ENCODE results near the gene CA10. TPM values are rescaled to one million over a fixed set of nuclear protein-coding genes. Genes with fewer than 3 reads are reported as not detected.

The CA10 gene
- total RNA-seq, 1 donor from 2014 or later = 10.4 TPM

GRCh38 chr17:51908841-51909537 lies 249.5 kb downstream of the CA10 start:
- Histone ChIP-seq H3K4me3 (ENCODE audit: low read length in 3 of 3) (no peak overlapping the region), H3K9ac (ENCODE audit: low read depth in 1 of 3, low read length in 3 of 3) (no peak overlapping the region), H3K27me3 (ENCODE audit: control insufficient read depth in 3 of 3, insufficient read depth in 3 of 3, low read length in 3 of 3) (no peaks in the 10 kb centered on the region), H3K4me1 (ENCODE audit: control insufficient read depth in 3 of 3, insufficient read depth in 3 of 3, low read length in 3 of 3) (no peaks in the 10 kb centered on the region), H3K27ac (ENCODE audit: low read depth, low read length) (no peak overlapping the region), H3K36me3 (ENCODE audit: control insufficient read depth in 3 of 3, insufficient read depth in 3 of 3, low read length in 3 of 3) (no peaks in the 10 kb centered on the region), H3K9me3 (ENCODE audit: control insufficient read depth in 3 of 3, low read length in 3 of 3) (no peaks in the 10 kb centered on the region)

- H3K27me3 ChIP-seq (ENCODE audit: control insufficient read depth in 3 of 3, insufficient read depth in 3 of 3, low read length in 3 of 3) = no peaks in the 10 kb centered on the region
- no peak overlapping the region for H3K9ac ChIP-seq (ENCODE audit: low read depth in 1 of 3, low read length in 3 of 3)
- no peaks in the 10 kb centered on the region for H3K4me1 ChIP-seq (ENCODE audit: control insufficient read depth in 3 of 3, insufficient read depth in 3 of 3, low read length in 3 of 3)
- H3K36me3 ChIP-seq (ENCODE audit: control insufficient read depth in 3 of 3, insufficient read depth in 3 of 3, low read length in 3 of 3) = no peaks in the 10 kb centered on the region
- no peak overlapping the region for H3K4me3 ChIP-seq (ENCODE audit: low read length in 3 of 3)
- H3K27ac ChIP-seq (ENCODE audit: low read depth, low read length) = no peak overlapping the region
- no peaks in the 10 kb centered on the region for H3K9me3 ChIP-seq (ENCODE audit: control insufficient read depth in 3 of 3, low read length in 3 of 3)
Observed at GRCh38 chr17:51907041-51907440, 251.5 kb downstream of the CA10 start.

DNA sequence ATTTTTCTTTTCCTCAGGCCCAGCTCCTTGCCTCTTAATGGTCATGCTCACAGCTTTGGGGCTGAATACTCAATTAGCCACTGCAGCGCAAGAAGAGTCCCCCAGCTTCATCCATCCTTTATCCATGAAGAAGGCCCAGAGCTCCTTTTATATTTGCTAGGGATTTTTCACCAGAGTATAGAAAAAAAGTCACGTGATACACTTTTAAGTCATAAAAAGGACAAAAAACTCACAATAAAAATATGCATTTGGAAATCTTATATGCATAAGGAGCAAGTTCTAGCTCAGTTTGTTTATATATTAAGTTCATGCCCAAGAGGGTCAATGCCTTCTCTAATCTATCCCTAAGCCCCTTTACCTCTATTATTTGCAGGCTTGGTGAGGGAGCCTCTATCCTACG lies 254.1 kb downstream of the CA10 start:
- H3K9me3 ChIP-seq (ENCODE audit: control insufficient read depth in 3 of 3, low read length in 3 of 3) = no peaks in the 10 kb centered on the region
- no peak overlapping the region for H3K9ac ChIP-seq (ENCODE audit: low read depth in 1 of 3, low read length in 3 of 3)
- no peaks in the 10 kb centered on the region for H3K27me3 ChIP-seq (ENCODE audit: control insufficient read depth in 3 of 3, insufficient read depth in 3 of 3, low read length in 3 of 3)
- no peaks in the 10 kb centered on the region for H3K36me3 ChIP-seq (ENCODE audit: control insufficient read depth in 3 of 3, insufficient read depth in 3 of 3, low read length in 3 of 3)
- no peaks in the 10 kb centered on the region for H3K4me1 ChIP-seq (ENCODE audit: control insufficient read depth in 3 of 3, insufficient read depth in 3 of 3, low read length in 3 of 3)
- H3K4me3 ChIP-seq (ENCODE audit: low read length in 3 of 3) = no peak overlapping the region
- no peak overlapping the region for H3K27ac ChIP-seq (ENCODE audit: low read depth, low read length)

- Histone ChIP-seq H3K4me1 (ENCODE audit: control insufficient read depth in 3 of 3, insufficient read depth in 3 of 3, low read length in 3 of 3) (no peaks in the 10 kb centered on the region), H3K27me3 (ENCODE audit: control insufficient read depth in 3 of 3, insufficient read depth in 3 of 3, low read length in 3 of 3) (no peaks in the 10 kb centered on the region), H3K9ac (ENCODE audit: low read depth in 1 of 3, low read length in 3 of 3) (no peak overlapping the region), H3K36me3 (ENCODE audit: control insufficient read depth in 3 of 3, insufficient read depth in 3 of 3, low read length in 3 of 3) (no peaks in the 10 kb centered on the region), H3K4me3 (ENCODE audit: low read length in 3 of 3) (no peak overlapping the region), H3K27ac (ENCODE audit: low read depth, low read length) (no peak overlapping the region), H3K9me3 (ENCODE audit: control insufficient read depth in 3 of 3, low read length in 3 of 3) (no peaks in the 10 kb centered on the region)
Observed at GRCh38 chr17:51901242-51901641, 257.3 kb downstream of the CA10 start.

GRCh38 chr17:51891936-51892335 lies 266.6 kb downstream of the CA10 start:
- H3K9ac ChIP-seq (ENCODE audit: low read depth in 1 of 3, low read length in 3 of 3) = no peak overlapping the region
- no peaks in the 10 kb centered on the region for H3K9me3 ChIP-seq (ENCODE audit: control insufficient read depth in 3 of 3, low read length in 3 of 3)
- H3K27ac ChIP-seq (ENCODE audit: low read depth, low read length) = no peak overlapping the region
- H3K36me3 ChIP-seq (ENCODE audit: control insufficient read depth in 3 of 3, insufficient read depth in 3 of 3, low read length in 3 of 3) = no peaks in the 10 kb centered on the region
- H3K4me1 ChIP-seq (ENCODE audit: control insufficient read depth in 3 of 3, insufficient read depth in 3 of 3, low read length in 3 of 3) = no peaks in the 10 kb centered on the region
- no peaks in the 10 kb centered on the region for H3K27me3 ChIP-seq (ENCODE audit: control insufficient read depth in 3 of 3, insufficient read depth in 3 of 3, low read length in 3 of 3)
- no peak overlapping the region for H3K4me3 ChIP-seq (ENCODE audit: low read length in 3 of 3)

DNA sequence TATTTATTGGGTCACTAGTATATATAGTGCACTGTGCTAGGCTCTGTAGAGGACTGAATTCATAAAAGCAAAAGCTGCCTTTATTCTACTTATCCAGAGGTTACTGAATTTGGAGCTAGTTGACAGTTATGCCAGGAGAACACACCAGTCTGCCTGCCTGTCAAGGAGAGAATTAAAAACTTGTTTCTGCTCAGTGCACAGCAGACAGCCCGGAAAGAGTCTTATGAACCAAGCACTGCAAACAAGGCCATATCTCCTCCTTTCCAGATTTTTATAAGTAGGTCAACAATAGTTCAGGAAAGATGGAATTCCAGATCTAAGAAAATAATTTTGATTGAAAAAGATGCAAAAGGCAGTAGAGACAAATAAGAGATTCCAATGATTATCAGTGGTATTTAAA lies 267.8 kb downstream of the CA10 start:
- no peak overlapping the region for H3K9ac ChIP-seq (ENCODE audit: low read depth in 1 of 3, low read length in 3 of 3)
- no peaks in the 10 kb centered on the region for H3K9me3 ChIP-seq (ENCODE audit: control insufficient read depth in 3 of 3, low read length in 3 of 3)
- no peak overlapping the region for H3K27ac ChIP-seq (ENCODE audit: low read depth, low read length)
- H3K4me1 ChIP-seq (ENCODE audit: control insufficient read depth in 3 of 3, insufficient read depth in 3 of 3, low read length in 3 of 3) = no peaks in the 10 kb centered on the region
- H3K36me3 ChIP-seq (ENCODE audit: control insufficient read depth in 3 of 3, insufficient read depth in 3 of 3, low read length in 3 of 3) = no peaks in the 10 kb centered on the region
- no peak overlapping the region for H3K4me3 ChIP-seq (ENCODE audit: low read length in 3 of 3)
- H3K27me3 ChIP-seq (ENCODE audit: control insufficient read depth in 3 of 3, insufficient read depth in 3 of 3, low read length in 3 of 3) = no peaks in the 10 kb centered on the region

GRCh38 chr17:51888816-51889215 lies 269.7 kb downstream of the CA10 start:
- H3K27ac ChIP-seq (ENCODE audit: low read depth, low read length) = no peak overlapping the region
- H3K4me1 ChIP-seq (ENCODE audit: control insufficient read depth in 3 of 3, insufficient read depth in 3 of 3, low read length in 3 of 3) = no peaks in the 10 kb centered on the region
- no peaks in the 10 kb centered on the region for H3K27me3 ChIP-seq (ENCODE audit: control insufficient read depth in 3 of 3, insufficient read depth in 3 of 3, low read length in 3 of 3)

DNA sequence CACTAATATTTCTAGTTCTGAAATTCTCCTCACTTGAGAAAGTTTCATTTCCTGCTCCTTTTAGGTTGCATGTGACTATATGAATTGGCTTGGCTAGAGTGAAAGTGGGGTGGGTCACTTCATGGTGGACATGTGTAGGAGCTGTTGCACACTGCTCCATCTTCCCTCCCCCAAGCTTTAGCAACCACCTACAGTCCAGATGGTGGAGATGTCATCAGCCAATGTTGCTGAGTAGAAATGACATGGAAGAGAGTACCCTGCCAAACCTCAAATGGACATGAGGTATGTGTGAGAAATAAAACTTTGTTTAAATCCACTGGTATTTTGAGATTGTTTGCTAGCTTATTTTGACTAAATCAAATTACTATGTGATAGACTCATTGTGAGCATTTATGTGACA lies 281.5 kb downstream of the CA10 start:
- Histone ChIP-seq H3K9me3 (ENCODE audit: control insufficient read depth in 3 of 3, low read length in 3 of 3) (no peaks in the 10 kb centered on the region), H3K27ac (ENCODE audit: low read depth, low read length) (no peak overlapping the region), H3K36me3 (ENCODE audit: control insufficient read depth in 3 of 3, insufficient read depth in 3 of 3, low read length in 3 of 3) (no peaks in the 10 kb centered on the region), H3K4me1 (ENCODE audit: control insufficient read depth in 3 of 3, insufficient read depth in 3 of 3, low read length in 3 of 3) (no peaks in the 10 kb centered on the region), H3K9ac (ENCODE audit: low read depth in 1 of 3, low read length in 3 of 3) (no peak overlapping the region), H3K27me3 (ENCODE audit: control insufficient read depth in 3 of 3, insufficient read depth in 3 of 3, low read length in 3 of 3) (no peaks in the 10 kb centered on the region), H3K4me3 (ENCODE audit: low read length in 3 of 3) (no peak overlapping the region)

More at GRCh38 chr17:51888816-51889215, 269.7 kb downstream of the CA10 start:
- Histone ChIP-seq H3K4me3 (ENCODE audit: low read length in 3 of 3) (no peak overlapping the region), H3K9ac (ENCODE audit: low read depth in 1 of 3, low read length in 3 of 3) (no peak overlapping the region), H3K9me3 (ENCODE audit: control insufficient read depth in 3 of 3, low read length in 3 of 3) (no peaks in the 10 kb centered on the region), H3K36me3 (ENCODE audit: control insufficient read depth in 3 of 3, insufficient read depth in 3 of 3, low read length in 3 of 3) (no peaks in the 10 kb centered on the region)

GRCh38 chr17:51873302-51873701 lies 285.2 kb downstream of the CA10 start:
- H3K4me1 ChIP-seq (ENCODE audit: control insufficient read depth in 3 of 3, insufficient read depth in 3 of 3, low read length in 3 of 3) = no peaks in the 10 kb centered on the region
- H3K4me3 ChIP-seq (ENCODE audit: low read length in 3 of 3) = no peak overlapping the region
- H3K27me3 ChIP-seq (ENCODE audit: control insufficient read depth in 3 of 3, insufficient read depth in 3 of 3, low read length in 3 of 3) = no peaks in the 10 kb centered on the region
- H3K9me3 ChIP-seq (ENCODE audit: control insufficient read depth in 3 of 3, low read length in 3 of 3) = no peaks in the 10 kb centered on the region
- no peak overlapping the region for H3K9ac ChIP-seq (ENCODE audit: low read depth in 1 of 3, low read length in 3 of 3)
- no peaks in the 10 kb centered on the region for H3K36me3 ChIP-seq (ENCODE audit: control insufficient read depth in 3 of 3, insufficient read depth in 3 of 3, low read length in 3 of 3)
- H3K27ac ChIP-seq (ENCODE audit: low read depth, low read length) = no peak overlapping the region

GRCh38 chr17:51869387-51869786 lies 289.1 kb downstream of the CA10 start:
- H3K27me3 ChIP-seq (ENCODE audit: control insufficient read depth in 3 of 3, insufficient read depth in 3 of 3, low read length in 3 of 3) = no peaks in the 10 kb centered on the region
- H3K4me3 ChIP-seq (ENCODE audit: low read length in 3 of 3) = no peak overlapping the region
- no peaks in the 10 kb centered on the region for H3K9me3 ChIP-seq (ENCODE audit: control insufficient read depth in 3 of 3, low read length in 3 of 3)
- no peak overlapping the region for H3K27ac ChIP-seq (ENCODE audit: low read depth, low read length)
- no peaks in the 10 kb centered on the region for H3K36me3 ChIP-seq (ENCODE audit: control insufficient read depth in 3 of 3, insufficient read depth in 3 of 3, low read length in 3 of 3)
- no peaks in the 10 kb centered on the region for H3K4me1 ChIP-seq (ENCODE audit: control insufficient read depth in 3 of 3, insufficient read depth in 3 of 3, low read length in 3 of 3)
- no peak overlapping the region for H3K9ac ChIP-seq (ENCODE audit: low read depth in 1 of 3, low read length in 3 of 3)
